ENCODE results near the gene ALG1. TPM values are rescaled to one million over a fixed set of nuclear protein-coding genes. Genes with fewer than 3 reads are reported as not detected.

Gene ALG1
- total and polyA plus RNA-seq, 2 of the 13 experiments (the other 11 are each of a cell fraction or from before 2014, with no cell fraction given): 43.3 to 75.6 TPM

DNA sequence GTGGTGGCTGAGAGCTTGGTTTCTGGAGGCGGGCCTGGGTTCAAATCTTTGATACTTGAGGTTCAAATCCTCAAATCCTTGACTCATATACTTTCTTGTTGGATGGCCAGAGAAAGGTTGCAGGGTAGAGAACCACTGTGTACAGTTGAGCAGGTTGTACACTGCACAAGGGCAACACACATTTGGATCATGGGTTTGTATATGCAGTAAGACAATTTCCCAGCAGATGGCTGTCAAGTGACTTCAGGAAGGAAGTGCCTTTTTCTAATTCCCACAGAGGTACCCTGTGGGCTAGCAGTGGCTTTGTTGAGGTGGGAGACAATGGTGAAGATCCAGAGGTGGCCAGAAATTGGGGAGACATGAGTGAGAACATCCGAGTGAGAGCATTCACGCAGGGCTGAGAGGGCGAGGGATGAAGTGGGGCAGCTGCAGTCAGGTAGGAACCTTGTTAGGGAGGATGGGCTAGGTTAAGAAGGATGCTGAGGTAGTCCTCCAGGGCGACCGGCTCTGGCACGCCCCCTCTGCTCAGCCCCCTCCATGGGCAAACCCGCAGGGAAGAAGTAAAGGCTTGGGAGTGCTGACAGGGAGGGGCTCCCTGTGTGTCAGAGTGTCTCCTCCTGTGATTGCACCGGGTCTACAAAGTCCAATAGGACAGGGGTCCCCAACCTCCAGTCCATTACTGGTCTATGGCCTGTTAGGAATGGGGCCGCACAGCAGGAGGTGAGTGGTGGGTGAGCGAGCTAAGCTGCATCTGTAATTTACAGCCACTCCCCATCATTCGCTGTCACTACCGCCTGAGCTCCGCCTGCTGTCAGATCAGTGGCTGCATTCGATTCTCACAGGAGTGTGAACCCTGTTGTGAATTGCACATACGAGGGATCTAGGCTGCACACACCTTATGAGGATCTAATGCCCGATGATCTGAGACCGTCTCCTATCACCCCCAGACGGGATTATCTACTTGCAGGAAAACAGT, 8.6 kb upstream of the ALG1 start:
- WGBS (ENCODE audit: low lambda C conversion rate): 36% methylated on average over 19 of the region's 19 CpGs
- H3K27me3 ChIP-seq (ENCODE audit: control insufficient read depth in 1 of 2, insufficient read depth in 2 of 2, low read length in 2 of 2): peaks cover 0 to 21% of the 10 kb centered on the region in 2 experiments; a peak in 2 of 5 replicates
- H3K9ac ChIP-seq (ENCODE audit: insufficient read depth, low read depth, low read length): no peak overlapping the region
- ChIA-PET CTCF (ENCODE audit: low intra/inter-chr PET ratio, low total read pairs) (no interaction called here), POLR2A (no interaction called here)
- no peaks in the 10 kb centered on the region for H3K9me3 ChIP-seq (ENCODE audit: low read length)
- ATAC-seq (no peak), FAIRE-seq (no peak), DNase-seq (ENCODE audit: low spot score) (no peak)
- no TSS peak for BruUV-seq (replicated peaks)
- no peak overlapping the region for H3K27ac ChIP-seq (ENCODE audit: extremely low read length, insufficient read depth, low read length)
- no peak overlapping the region for H3K4me3 ChIP-seq (replicated peaks in 1 of 3; ENCODE audit: insufficient read depth in 1 of 3, low read depth in 2 of 3, low read length in 3 of 3)
- no peak overlapping the region for H2AFZ ChIP-seq (ENCODE audit: low read length)
- intact Hi-C loops (cut with micrococcal nuclease; ENCODE audit: unreplicated experiment) (no loop called here), in situ Hi-C loops (cut with HindIII; ENCODE audit: extremely low pct_ligation_motif_present, low pct_unique_long_range_greater_than_20kb) (no loop called here)
- H3K79me2 ChIP-seq (ENCODE audit: insufficient read depth, low read length): no peaks in the 10 kb centered on the region
- H3K4me1 ChIP-seq (ENCODE audit: insufficient read depth, low read length): peaks cover 21% of the 10 kb centered on the region
- H3K36me3 ChIP-seq (replicated peaks in 1 of 2; ENCODE audit: control insufficient read depth in 1 of 2, insufficient read depth in 2 of 2, low read length in 2 of 2): no peaks in the 10 kb centered on the region
- H3K4me2 ChIP-seq (ENCODE audit: low read depth, low read length): no peak overlapping the region
- no peaks in the 10 kb centered on the region for H4K20me1 ChIP-seq (ENCODE audit: insufficient read depth, low read length)
- TF ChIP-seq NR3C1 (CRISPR knock-in tag; IDR thresholded peaks at IDR 0.05) (no peak), SP2 (CRISPR knock-in tag; IDR thresholded peaks at IDR 0.05) (no peak), ZNF652 (CRISPR knock-in tag; IDR thresholded peaks at IDR 0.05; ENCODE audit: borderline replicate concordance, low read depth) (no peak), ZNF34 (CRISPR knock-in tag; IDR thresholded peaks at IDR 0.05; ENCODE audit: borderline replicate concordance) (no peak), ZNF205 (CRISPR knock-in tag; IDR thresholded peaks at IDR 0.05) (no peak), ZC3H4 (CRISPR knock-in tag; IDR thresholded peaks at IDR 0.05; ENCODE audit: borderline replicate concordance) (no peak), ZNF670 (CRISPR knock-in tag; IDR thresholded peaks at IDR 0.05; ENCODE audit: borderline replicate concordance) (no peak), SMC3 (IDR thresholded peaks at IDR 0.05; ENCODE audit: low read length) (peak; percentile 40; the same call in 1 of the 2 replicates), GZF1 (CRISPR knock-in tag; IDR thresholded peaks at IDR 0.05) (no peak), NR2F2 (IDR thresholded peaks at IDR 0.05; ENCODE audit: borderline replicate concordance, low read depth) (no peak), KLF9 (CRISPR knock-in tag; IDR thresholded peaks at IDR 0.05; ENCODE audit: low read depth) (no peak), MED13 (CRISPR knock-in tag; IDR thresholded peaks at IDR 0.05) (no peak), NAIF1 (CRISPR knock-in tag; IDR thresholded peaks at IDR 0.05; ENCODE audit: borderline replicate concordance) (no peak), TAF15 (IDR thresholded peaks at IDR 0.05; ENCODE audit: low read depth, low read length, poor library complexity, severe bottlenecking) (no peak), ZNF788 (CRISPR knock-in tag; IDR thresholded peaks at IDR 0.05; ENCODE audit: borderline replicate concordance) (no peak), ZNF260 (CRISPR knock-in tag; IDR thresholded peaks at IDR 0.05; ENCODE audit: borderline replicate concordance, low read depth) (no peak), GTF3A (CRISPR knock-in tag; conservative IDR thresholded peaks at IDR 0.05) (no peak), ZNF83 (CRISPR knock-in tag; IDR thresholded peaks at IDR 0.05; ENCODE audit: borderline replicate concordance) (no peak)
- TF ChIP-seq, protein P1, sequence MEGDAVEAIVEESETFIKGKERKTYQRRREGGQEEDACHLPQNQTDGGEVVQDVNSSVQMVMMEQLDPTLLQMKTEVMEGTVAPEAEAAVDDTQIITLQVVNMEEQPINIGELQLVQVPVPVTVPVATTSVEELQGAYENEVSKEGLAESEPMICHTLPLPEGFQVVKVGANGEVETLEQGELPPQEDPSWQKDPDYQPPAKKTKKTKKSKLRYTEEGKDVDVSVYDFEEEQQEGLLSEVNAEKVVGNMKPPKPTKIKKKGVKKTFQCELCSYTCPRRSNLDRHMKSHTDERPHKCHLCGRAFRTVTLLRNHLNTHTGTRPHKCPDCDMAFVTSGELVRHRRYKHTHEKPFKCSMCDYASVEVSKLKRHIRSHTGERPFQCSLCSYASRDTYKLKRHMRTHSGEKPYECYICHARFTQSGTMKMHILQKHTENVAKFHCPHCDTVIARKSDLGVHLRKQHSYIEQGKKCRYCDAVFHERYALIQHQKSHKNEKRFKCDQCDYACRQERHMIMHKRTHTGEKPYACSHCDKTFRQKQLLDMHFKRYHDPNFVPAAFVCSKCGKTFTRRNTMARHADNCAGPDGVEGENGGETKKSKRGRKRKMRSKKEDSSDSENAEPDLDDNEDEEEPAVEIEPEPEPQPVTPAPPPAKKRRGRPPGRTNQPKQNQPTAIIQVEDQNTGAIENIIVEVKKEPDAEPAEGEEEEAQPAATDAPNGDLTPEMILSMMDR (CRISPR knock-in tag; IDR thresholded peaks at IDR 0.05): peak; percentile 38
- TF ChIP-seq, protein P2, sequence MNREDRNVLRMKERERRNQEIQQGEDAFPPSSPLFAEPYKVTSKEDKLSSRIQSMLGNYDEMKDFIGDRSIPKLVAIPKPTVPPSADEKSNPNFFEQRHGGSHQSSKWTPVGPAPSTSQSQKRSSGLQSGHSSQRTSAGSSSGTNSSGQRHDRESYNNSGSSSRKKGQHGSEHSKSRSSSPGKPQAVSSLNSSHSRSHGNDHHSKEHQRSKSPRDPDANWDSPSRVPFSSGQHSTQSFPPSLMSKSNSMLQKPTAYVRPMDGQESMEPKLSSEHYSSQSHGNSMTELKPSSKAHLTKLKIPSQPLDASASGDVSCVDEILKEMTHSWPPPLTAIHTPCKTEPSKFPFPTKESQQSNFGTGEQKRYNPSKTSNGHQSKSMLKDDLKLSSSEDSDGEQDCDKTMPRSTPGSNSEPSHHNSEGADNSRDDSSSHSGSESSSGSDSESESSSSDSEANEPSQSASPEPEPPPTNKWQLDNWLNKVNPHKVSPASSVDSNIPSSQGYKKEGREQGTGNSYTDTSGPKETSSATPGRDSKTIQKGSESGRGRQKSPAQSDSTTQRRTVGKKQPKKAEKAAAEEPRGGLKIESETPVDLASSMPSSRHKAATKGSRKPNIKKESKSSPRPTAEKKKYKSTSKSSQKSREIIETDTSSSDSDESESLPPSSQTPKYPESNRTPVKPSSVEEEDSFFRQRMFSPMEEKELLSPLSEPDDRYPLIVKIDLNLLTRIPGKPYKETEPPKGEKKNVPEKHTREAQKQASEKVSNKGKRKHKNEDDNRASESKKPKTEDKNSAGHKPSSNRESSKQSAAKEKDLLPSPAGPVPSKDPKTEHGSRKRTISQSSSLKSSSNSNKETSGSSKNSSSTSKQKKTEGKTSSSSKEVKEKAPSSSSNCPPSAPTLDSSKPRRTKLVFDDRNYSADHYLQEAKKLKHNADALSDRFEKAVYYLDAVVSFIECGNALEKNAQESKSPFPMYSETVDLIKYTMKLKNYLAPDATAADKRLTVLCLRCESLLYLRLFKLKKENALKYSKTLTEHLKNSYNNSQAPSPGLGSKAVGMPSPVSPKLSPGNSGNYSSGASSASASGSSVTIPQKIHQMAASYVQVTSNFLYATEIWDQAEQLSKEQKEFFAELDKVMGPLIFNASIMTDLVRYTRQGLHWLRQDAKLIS (CRISPR knock-in tag; IDR thresholded peaks at IDR 0.05): no peak
